NB4 (cell line): ENCODE data around the gene PLEKHG4.

Experiments
- CTCF ChIP-seq: IDR thresholded peaks from one replicate; pipeline ENCODE4 v1.5.1; 2012; ENCODE audit warnings: low read depth, low read length
- MAX ChIP-seq: IDR thresholded peaks from 2 replicates; pipeline ENCODE4 v1.6.1; 2011; ENCODE audit warnings: low read depth, low read length
- POLR2A ChIP-seq: IDR thresholded peaks from 2 replicates; pipeline ENCODE4 v1.6.1; 2011; ENCODE audit warnings: mild to moderate bottlenecking; ENCODE audit not compliant: insufficient read length; ENCODE audit errors: extremely low read depth

- TF ChIP-seq POLR2A = peak; percentile 85
- TF ChIP-seq CTCF = no peak
- peak; percentile 29; the same call in 1 of the 2 replicates for TF ChIP-seq MAX
Observed at GRCh38 chr16:67247192-67248072, 31.9 kb upstream of the PLEKHG4 start, which contains the start of gene FHOD1.
